Measurements from ENCODE around the gene C12orf60. TPM values are rescaled to one million over a fixed set of nuclear protein-coding genes. Genes with fewer than 3 reads are reported as not detected.

C12orf60 gene
- total RNA-seq, 1 experiment from 2014 or later, result 1.9 TPM

DNA sequence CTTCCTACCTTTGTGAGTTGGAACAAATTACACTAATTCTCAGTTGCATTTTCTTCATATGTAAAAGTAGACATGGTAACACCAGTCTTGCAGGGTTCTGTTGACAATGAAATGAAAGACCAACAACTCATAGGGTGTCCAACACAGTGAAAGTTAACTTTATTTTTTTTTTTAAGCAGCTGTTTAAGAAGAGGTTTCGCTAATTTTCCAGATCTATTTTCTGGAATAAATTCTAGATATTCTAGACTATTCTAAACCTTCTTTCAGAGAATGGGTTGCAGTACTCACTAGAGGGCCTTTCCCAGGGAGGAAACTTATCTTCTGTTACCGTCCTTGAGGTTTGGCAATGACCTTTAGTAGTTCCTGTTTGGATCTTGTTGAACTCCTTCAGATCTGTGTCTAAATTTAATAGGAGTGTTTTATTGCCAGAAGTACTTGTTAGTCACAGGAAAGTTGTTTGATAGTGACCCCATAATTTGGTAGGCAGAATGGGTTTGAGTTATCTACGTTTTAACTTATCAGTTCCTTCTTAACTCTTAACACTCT is 42.6 kb downstream of the C12orf60 start:
- no peak overlapping the region for H3K4me3 Mint-ChIP-seq
- H2AK5ac ChIP-seq (ENCODE audit: insufficient read length, low read length), result no peak overlapping the region
- H2BK5ac ChIP-seq (ENCODE audit: insufficient read length, low read length), result no peak overlapping the region
- H3K9me3 ChIP-seq (ENCODE audit: control insufficient read depth, low read depth, low read length), result no peaks in the 10 kb centered on the region
- H2BK20ac ChIP-seq (ENCODE audit: low read depth, low read length, poor library complexity, severe bottlenecking), result no peak overlapping the region
- no peaks in the 10 kb centered on the region for H3K27me3 Mint-ChIP-seq (ENCODE audit: low read depth)
- peaks cover 3 to 6% of the 10 kb centered on the region in 2 experiments; a peak in 2 of 4 replicates for H3K4me1 Mint-ChIP-seq
- H3T11ph ChIP-seq (ENCODE audit: low read length), result no peak overlapping the region
- H3K79me2 ChIP-seq (ENCODE audit: insufficient read depth, low read length), result no peaks in the 10 kb centered on the region
- H3K18ac ChIP-seq (ENCODE audit: insufficient read length, low read depth, low read length), result no peak overlapping the region
- no peak overlapping the region for H3K56ac ChIP-seq (ENCODE audit: insufficient read length, low read depth, low read length)
- no peaks in the 10 kb centered on the region for H3K9me3 Mint-ChIP-seq
- H2BK12ac ChIP-seq (ENCODE audit: insufficient read length, low read depth, low read length), result no peak overlapping the region
- H3K23me2 ChIP-seq (ENCODE audit: insufficient read length, low read depth, low read length, poor library complexity, severe bottlenecking), result no peaks in the 10 kb centered on the region
- H2BK120ac ChIP-seq (ENCODE audit: low read depth, low read length, poor library complexity, severe bottlenecking), result no peak overlapping the region
- H3K27ac ChIP-seq (ENCODE audit: insufficient read length, low read depth, low read length), result no peak overlapping the region
- no peaks in the 10 kb centered on the region for H3K4me1 ChIP-seq (ENCODE audit: insufficient read depth, low read length)
- no peaks in the 10 kb centered on the region for H3K79me1 ChIP-seq (ENCODE audit: insufficient read depth, low read depth, low read length, poor library complexity, severe bottlenecking)
- H4K91ac ChIP-seq (ENCODE audit: insufficient read length, low read depth, low read length), result no peak overlapping the region
- no peak overlapping the region for H2AFZ ChIP-seq (ENCODE audit: low read length)
- TF ChIP-seq CTCF (conservative IDR thresholded peaks at IDR 0.05), result no peak
- no peak overlapping the region for H3K4ac ChIP-seq (ENCODE audit: low read depth, low read length)
- no peaks in the 10 kb centered on the region; the same call in 1 of the 2 replicates for H3K27me3 ChIP-seq (ENCODE audit: insufficient read depth, low read length)
- H3K9ac ChIP-seq (ENCODE audit: extremely low read depth, insufficient read length, low read length), result no peak overlapping the region
- no peak overlapping the region for H4K5ac ChIP-seq (ENCODE audit: insufficient read length, low read depth, low read length)
- no peak overlapping the region for H2BK15ac ChIP-seq (ENCODE audit: low read depth, low read length)
- no CpG with 5 or more reads among the region's 3 CpGs for WGBS (ENCODE audit: extremely low coverage, insufficient read length, low lambda C conversion rate)
- H3K4me2 ChIP-seq (ENCODE audit: insufficient read depth, insufficient read length, low read length), result no peak overlapping the region
- H3K23ac ChIP-seq (ENCODE audit: insufficient read length, low read depth, low read length), result no peak overlapping the region
- no peak overlapping the region for H4K8ac ChIP-seq (replicated peaks; ENCODE audit: insufficient read length, low read depth, low read length)
- no peak overlapping the region for H3K14ac ChIP-seq (ENCODE audit: insufficient read depth, low read length)
- DNase-seq, result no peak
- no peaks in the 10 kb centered on the region for H4K20me1 ChIP-seq (ENCODE audit: control insufficient read depth, insufficient read depth, insufficient read length)
- H3K27ac Mint-ChIP-seq, result no peak overlapping the region
- H3K36me3 Mint-ChIP-seq (ENCODE audit: insufficient read depth in 1 of 3, low read depth in 3 of 3), result no peaks in the 10 kb centered on the region
